ENCODE measurements around the gene TCP1. TPM values are rescaled to one million over a fixed set of nuclear protein-coding genes. Genes with fewer than 3 reads are reported as not detected.

Gene TCP1
- total and polyA plus RNA-seq, 2 of the 13 experiments (the other 11 are each of a cell fraction or from before 2014, with no cell fraction given): 116 to 553 TPM

DNA sequence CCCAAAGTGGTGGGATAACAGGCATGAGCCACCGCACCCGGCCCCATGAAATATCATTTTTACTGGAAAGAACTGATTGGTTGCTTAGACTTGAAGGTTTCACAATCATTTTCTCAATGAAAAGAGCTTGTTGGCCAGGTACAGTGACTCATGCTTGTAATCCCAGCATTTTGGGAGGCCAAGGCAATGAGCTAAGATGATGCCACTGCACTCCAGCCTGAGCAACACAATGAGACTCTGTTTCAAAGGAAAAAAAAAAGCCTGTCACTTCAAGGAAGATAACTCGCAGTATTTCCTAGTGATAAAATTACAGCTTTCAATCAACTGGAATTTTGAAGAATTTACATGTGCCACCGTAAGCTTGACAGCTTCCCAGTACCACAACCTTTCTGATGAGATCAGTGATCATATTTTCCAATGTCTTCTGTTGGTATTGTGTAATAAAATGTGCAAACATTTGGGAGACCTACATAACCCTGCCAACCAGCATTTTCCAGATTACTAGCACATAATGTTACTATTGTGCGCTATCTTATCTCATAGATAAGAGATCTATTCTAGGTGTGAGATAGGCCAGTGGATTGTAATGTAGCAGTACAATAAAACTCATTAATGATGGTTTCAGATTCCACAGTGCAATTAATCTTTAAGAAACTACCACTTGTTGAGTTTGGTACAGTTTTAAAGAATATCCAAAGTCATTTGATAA, 17.9 kb upstream of the TCP1 start (continued):
- TF ChIP-seq PCBP2 (optimal IDR thresholded peaks at IDR 0.05; ENCODE audit: low read depth, low read length, poor library complexity, severe bottlenecking) (no peak), NCOA2 (CRISPR knock-in tag; IDR thresholded peaks at IDR 0.05) (peak; percentile 16; the same call in 1 of the 2 replicates), MBD4 (IDR thresholded peaks at IDR 0.05; ENCODE audit: borderline replicate concordance, low read length) (no peak), ZBTB21 (CRISPR knock-in tag; IDR thresholded peaks at IDR 0.05) (no peak), TGIF2 (CRISPR knock-in tag; IDR thresholded peaks at IDR 0.05) (no peak), GATAD1 (CRISPR knock-in tag; IDR thresholded peaks at IDR 0.05) (no peak), ZBTB8A (CRISPR knock-in tag; IDR thresholded peaks at IDR 0.05; ENCODE audit: borderline replicate concordance, low read depth) (no peak), MTA1 (CRISPR knock-in tag; IDR thresholded peaks at IDR 0.05; ENCODE audit: borderline replicate concordance) (no peak), RAD21 (CRISPR knock-in tag; IDR thresholded peaks at IDR 0.05) (no peak), SAFB2 (CRISPR knock-in tag; IDR thresholded peaks at IDR 0.05; ENCODE audit: borderline replicate concordance, low read depth) (no peak), HDAC6 (IDR thresholded peaks at IDR 0.05; ENCODE audit: low read depth, low read length) (no peak), SRSF4 (IDR thresholded peaks at IDR 0.05; ENCODE audit: low read depth, low read length, poor library complexity, severe bottlenecking) (no peak), RBM39 (IDR thresholded peaks at IDR 0.05; ENCODE audit: low read depth, low read length, poor library complexity, severe bottlenecking) (no peak), POLR2A (IDR thresholded peaks at IDR 0.05; ENCODE audit: insufficient read depth in 1 of 2, low read depth in 2 of 2, low read length in 2 of 2) (no peak), ZNF672 (CRISPR knock-in tag; IDR thresholded peaks at IDR 0.05) (no peak)
- TF ChIP-seq, protein P1, sequence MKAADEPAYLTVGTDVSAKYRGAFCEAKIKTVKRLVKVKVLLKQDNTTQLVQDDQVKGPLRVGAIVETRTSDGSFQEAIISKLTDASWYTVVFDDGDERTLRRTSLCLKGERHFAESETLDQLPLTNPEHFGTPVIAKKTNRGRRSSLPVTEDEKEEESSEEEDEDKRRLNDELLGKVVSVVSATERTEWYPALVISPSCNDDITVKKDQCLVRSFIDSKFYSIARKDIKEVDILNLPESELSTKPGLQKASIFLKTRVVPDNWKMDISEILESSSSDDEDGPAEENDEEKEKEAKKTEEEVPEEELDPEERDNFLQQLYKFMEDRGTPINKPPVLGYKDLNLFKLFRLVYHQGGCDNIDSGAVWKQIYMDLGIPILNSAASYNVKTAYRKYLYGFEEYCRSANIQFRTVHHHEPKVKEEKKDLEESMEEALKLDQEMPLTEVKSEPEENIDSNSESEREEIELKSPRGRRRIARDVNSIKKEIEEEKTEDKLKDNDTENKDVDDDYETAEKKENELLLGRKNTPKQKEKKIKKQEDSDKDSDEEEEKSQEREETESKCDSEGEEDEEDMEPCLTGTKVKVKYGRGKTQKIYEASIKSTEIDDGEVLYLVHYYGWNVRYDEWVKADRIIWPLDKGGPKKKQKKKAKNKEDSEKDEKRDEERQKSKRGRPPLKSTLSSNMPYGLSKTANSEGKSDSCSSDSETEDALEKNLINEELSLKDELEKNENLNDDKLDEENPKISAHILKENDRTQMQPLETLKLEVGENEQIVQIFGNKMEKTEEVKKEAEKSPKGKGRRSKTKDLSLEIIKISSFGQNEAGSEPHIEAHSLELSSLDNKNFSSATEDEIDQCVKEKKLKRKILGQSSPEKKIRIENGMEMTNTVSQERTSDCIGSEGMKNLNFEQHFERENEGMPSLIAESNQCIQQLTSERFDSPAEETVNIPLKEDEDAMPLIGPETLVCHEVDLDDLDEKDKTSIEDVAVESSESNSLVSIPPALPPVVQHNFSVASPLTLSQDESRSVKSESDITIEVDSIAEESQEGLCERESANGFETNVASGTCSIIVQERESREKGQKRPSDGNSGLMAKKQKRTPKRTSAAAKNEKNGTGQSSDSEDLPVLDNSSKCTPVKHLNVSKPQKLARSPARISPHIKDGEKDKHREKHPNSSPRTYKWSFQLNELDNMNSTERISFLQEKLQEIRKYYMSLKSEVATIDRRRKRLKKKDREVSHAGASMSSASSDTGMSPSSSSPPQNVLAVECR (CRISPR knock-in tag; IDR thresholded peaks at IDR 0.05; ENCODE audit: borderline replicate concordance): no peak
- TF ChIP-seq, protein P2, sequence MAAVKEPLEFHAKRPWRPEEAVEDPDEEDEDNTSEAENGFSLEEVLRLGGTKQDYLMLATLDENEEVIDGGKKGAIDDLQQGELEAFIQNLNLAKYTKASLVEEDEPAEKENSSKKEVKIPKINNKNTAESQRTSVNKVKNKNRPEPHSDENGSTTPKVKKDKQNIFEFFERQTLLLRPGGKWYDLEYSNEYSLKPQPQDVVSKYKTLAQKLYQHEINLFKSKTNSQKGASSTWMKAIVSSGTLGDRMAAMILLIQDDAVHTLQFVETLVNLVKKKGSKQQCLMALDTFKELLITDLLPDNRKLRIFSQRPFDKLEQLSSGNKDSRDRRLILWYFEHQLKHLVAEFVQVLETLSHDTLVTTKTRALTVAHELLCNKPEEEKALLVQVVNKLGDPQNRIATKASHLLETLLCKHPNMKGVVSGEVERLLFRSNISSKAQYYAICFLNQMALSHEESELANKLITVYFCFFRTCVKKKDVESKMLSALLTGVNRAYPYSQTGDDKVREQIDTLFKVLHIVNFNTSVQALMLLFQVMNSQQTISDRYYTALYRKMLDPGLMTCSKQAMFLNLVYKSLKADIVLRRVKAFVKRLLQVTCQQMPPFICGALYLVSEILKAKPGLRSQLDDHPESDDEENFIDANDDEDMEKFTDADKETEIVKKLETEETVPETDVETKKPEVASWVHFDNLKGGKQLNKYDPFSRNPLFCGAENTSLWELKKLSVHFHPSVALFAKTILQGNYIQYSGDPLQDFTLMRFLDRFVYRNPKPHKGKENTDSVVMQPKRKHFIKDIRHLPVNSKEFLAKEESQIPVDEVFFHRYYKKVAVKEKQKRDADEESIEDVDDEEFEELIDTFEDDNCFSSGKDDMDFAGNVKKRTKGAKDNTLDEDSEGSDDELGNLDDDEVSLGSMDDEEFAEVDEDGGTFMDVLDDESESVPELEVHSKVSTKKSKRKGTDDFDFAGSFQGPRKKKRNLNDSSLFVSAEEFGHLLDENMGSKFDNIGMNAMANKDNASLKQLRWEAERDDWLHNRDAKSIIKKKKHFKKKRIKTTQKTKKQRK (IDR thresholded peaks at IDR 0.05; ENCODE audit: low read length): no peak
- TF ChIP-seq, protein P3, sequence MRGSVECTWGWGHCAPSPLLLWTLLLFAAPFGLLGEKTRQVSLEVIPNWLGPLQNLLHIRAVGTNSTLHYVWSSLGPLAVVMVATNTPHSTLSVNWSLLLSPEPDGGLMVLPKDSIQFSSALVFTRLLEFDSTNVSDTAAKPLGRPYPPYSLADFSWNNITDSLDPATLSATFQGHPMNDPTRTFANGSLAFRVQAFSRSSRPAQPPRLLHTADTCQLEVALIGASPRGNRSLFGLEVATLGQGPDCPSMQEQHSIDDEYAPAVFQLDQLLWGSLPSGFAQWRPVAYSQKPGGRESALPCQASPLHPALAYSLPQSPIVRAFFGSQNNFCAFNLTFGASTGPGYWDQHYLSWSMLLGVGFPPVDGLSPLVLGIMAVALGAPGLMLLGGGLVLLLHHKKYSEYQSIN (CRISPR knock-in tag; IDR thresholded peaks at IDR 0.05; ENCODE audit: borderline replicate concordance): no peak

Data from HepG2 (cell line).